Mesenchymal stem cell (in vitro differentiated cells and primary cell): Measurements from ENCODE around the gene KCNK10.

Source experiments
- DNase-seq: peaks from one replicate; pipeline ENCODE4 v3.0.0-alpha.2; 2013
- H2AFZ ChIP-seq: one replicate; pipeline ENCODE4 v1.6.1; 2013; ENCODE audit warnings: low read depth, mild to moderate bottlenecking, control low read depth, inconsistent platforms, low read length, moderate library complexity
- H2AK5ac ChIP-seq: 2 replicates; pipeline ENCODE4 v1.6.1; 2013; ENCODE audit warnings: low read length, moderate library complexity, mild to moderate bottlenecking, inconsistent platforms; ENCODE audit not compliant: severe bottlenecking
- H2BK120ac ChIP-seq: one replicate; pipeline ENCODE4 v1.6.1; 2013; ENCODE audit warnings: low read depth, mild to moderate bottlenecking, inconsistent platforms, low read length, moderate library complexity
- H2BK12ac ChIP-seq, 2 experiments: one replicate each; pipeline ENCODE4 v1.6.1; 2013; ENCODE audit warnings: inconsistent platforms in 2 of 2, low read length in 2 of 2, mild to moderate bottlenecking in 2 of 2, moderate library complexity in 2 of 2, control low read depth in 1 of 2
- H2BK15ac ChIP-seq: one replicate; pipeline ENCODE4 v1.6.1; 2013; ENCODE audit warnings: mild to moderate bottlenecking, low read depth, inconsistent platforms; ENCODE audit not compliant: poor library complexity, severe bottlenecking
- H2BK5ac ChIP-seq: 2 replicates; pipeline ENCODE4 v1.6.1; 2013; ENCODE audit warnings: low read depth, mild to moderate bottlenecking, low read length, control low read depth, inconsistent platforms; ENCODE audit not compliant: poor library complexity, severe bottlenecking
- H3K14ac ChIP-seq, 2 experiments: one replicate each; pipeline ENCODE4 v1.6.1; 2013; ENCODE audit warnings: inconsistent platforms in 2 of 2, low read length in 2 of 2, control low read depth in 1 of 2, mild to moderate bottlenecking in 1 of 2, moderate library complexity in 1 of 2
- H3K18ac ChIP-seq, 2 experiments: one replicate each; pipeline ENCODE4 v1.6.1; 2013; ENCODE audit warnings: inconsistent platforms in 2 of 2, low read length in 2 of 2, control low read depth in 1 of 2, low read depth in 1 of 2, mild to moderate bottlenecking in 1 of 2
- H3K23ac ChIP-seq, 2 experiments: one replicate each; pipeline ENCODE4 v1.6.1; 2013; ENCODE audit warnings: inconsistent platforms in 2 of 2, low read length in 2 of 2, mild to moderate bottlenecking in 2 of 2, moderate library complexity in 2 of 2, control low read depth in 1 of 2
- H3K27ac ChIP-seq: 2 replicates; pipeline ENCODE4 v1.5.1; 2013; ENCODE audit warnings: mild to moderate bottlenecking, moderate library complexity, low read length, control low read depth, inconsistent platforms; ENCODE audit not compliant: poor library complexity, severe bottlenecking
- H3K27me3 ChIP-seq, 2 experiments: 2 replicates each; pipeline versions ENCODE4 v1.6.1 to v1.7.0; 2013; ENCODE audit warnings: low read length in 2 of 2, mild to moderate bottlenecking in 2 of 2, moderate library complexity in 2 of 2, control low read depth in 1 of 2, inconsistent platforms in 1 of 2; ENCODE audit not compliant: control insufficient read depth in 1 of 2, insufficient read depth in 1 of 2
- H3K36me3 ChIP-seq, 2 experiments: 2 replicates each; pipeline versions ENCODE4 v1.6.1 to v1.7.0; 2013; ENCODE audit warnings: low read length in 2 of 2, control low read depth in 1 of 2, inconsistent platforms in 1 of 2, low read depth in 1 of 2, mild to moderate bottlenecking in 1 of 2; ENCODE audit not compliant: insufficient read depth in 2 of 2, control insufficient read depth in 1 of 2
- H3K4ac ChIP-seq, 2 experiments: one replicate each; pipeline ENCODE4 v1.6.1; 2013; ENCODE audit warnings: inconsistent platforms in 2 of 2, low read length in 2 of 2, mild to moderate bottlenecking in 2 of 2, moderate library complexity in 2 of 2, control low read depth in 1 of 2, low read depth in 1 of 2
- H3K4me1 ChIP-seq: 2 replicates; pipeline ENCODE4 v1.6.1; 2013; ENCODE audit warnings: low read depth, low read length, control low read depth; ENCODE audit not compliant: control insufficient read depth, insufficient read depth
- H3K4me2 ChIP-seq: 2 replicates; pipeline ENCODE4 v1.6.1; 2013; ENCODE audit warnings: low read length, mild to moderate bottlenecking, inconsistent platforms; ENCODE audit not compliant: poor library complexity, severe bottlenecking
- H3K4me3 ChIP-seq, 2 experiments: 2 replicates each; pipeline versions ENCODE4 v1.5.1 to v1.7.0; 2013; ENCODE audit warnings: low read length in 2 of 2, mild to moderate bottlenecking in 2 of 2, control low read depth in 1 of 2, low read depth in 1 of 2; ENCODE audit not compliant: insufficient read depth in 1 of 2
- H3K79me1 ChIP-seq: replicated peaks from 2 replicates; pipeline ENCODE4 v1.6.1; 2013; ENCODE audit warnings: mild to moderate bottlenecking, control low read depth, low read length, inconsistent platforms; ENCODE audit not compliant: poor library complexity, severe bottlenecking
- H3K9ac ChIP-seq: 2 replicates; pipeline ENCODE4 v1.7.0; 2013; ENCODE audit warnings: mild to moderate bottlenecking, low read length, moderate library complexity
- H3K9me3 ChIP-seq: 2 replicates; pipeline ENCODE4 v1.7.0; 2013; ENCODE audit warnings: mild to moderate bottlenecking, low read length; ENCODE audit not compliant: control insufficient read depth
- H4K8ac ChIP-seq: one replicate; pipeline ENCODE4 v1.6.1; 2013; ENCODE audit warnings: inconsistent platforms, mild to moderate bottlenecking, low read length, moderate library complexity
- H4K91ac ChIP-seq: one replicate; pipeline ENCODE4 v1.6.1; 2013; ENCODE audit warnings: mild to moderate bottlenecking, low read length, inconsistent platforms
- WGBS: methylation state at CpG from one replicate; pipeline ENCODE4 v1.1.7; 2013; ENCODE audit warnings: mixed read lengths; 5-methylcytosine and 5-hydroxymethylcytosine counted together

Gene KCNK10

GRCh38 chr14:88297306-88297705 lies 25.8 kb downstream of the KCNK10 start:
- Histone ChIP-seq H4K91ac (no peak overlapping the region), H3K27ac (no peak overlapping the region), H3K9ac (no peak overlapping the region), H2BK5ac (no peak overlapping the region), H3K4me2 (no peak overlapping the region), H2BK15ac (no peak overlapping the region), H2AFZ (no peak overlapping the region), H3K27me3 (peaks cover 0 to 2% of the 10 kb centered on the region in 2 experiments), H3K36me3 (no peaks in the 10 kb centered on the region), H3K9me3 (no peaks in the 10 kb centered on the region), H3K4ac (no peak overlapping the region), H3K4me3 (no peak overlapping the region), H3K23ac (no peak overlapping the region), H3K79me1 (no peaks in the 10 kb centered on the region), H3K18ac (no peak overlapping the region), H2AK5ac (no peak overlapping the region), H3K14ac (no peak overlapping the region), H2BK12ac (no peak overlapping the region), H3K4me1 (no peaks in the 10 kb centered on the region), H4K8ac (no peak overlapping the region), H2BK120ac (no peak overlapping the region)
- WGBS = 63% methylated on average over 5 of the region's 5 CpGs
- DNase-seq = no peak

GRCh38 chr14:88296351-88296750 lies 26.7 kb downstream of the KCNK10 start:
- DNase-seq = no peak
- Histone ChIP-seq H4K91ac (no peak overlapping the region), H2AK5ac (no peak overlapping the region), H3K27me3 (peaks cover 0 to 2% of the 10 kb centered on the region in 2 experiments), H3K27ac (no peak overlapping the region), H3K36me3 (no peaks in the 10 kb centered on the region), H3K4me3 (no peak overlapping the region), H2BK12ac (no peak overlapping the region), H2BK15ac (no peak overlapping the region), H3K9ac (no peak overlapping the region), H3K4ac (no peak overlapping the region), H3K4me1 (no peaks in the 10 kb centered on the region), H3K79me1 (no peaks in the 10 kb centered on the region), H2AFZ (no peak overlapping the region), H4K8ac (no peak overlapping the region), H2BK120ac (no peak overlapping the region), H3K18ac (no peak overlapping the region), H3K23ac (no peak overlapping the region), H2BK5ac (no peak overlapping the region), H3K4me2 (no peak overlapping the region), H3K14ac (no peak overlapping the region), H3K9me3 (no peaks in the 10 kb centered on the region)
- 75% methylated on average over 4 of the region's 4 CpGs for WGBS

GRCh38 chr14:88289996-88290395 lies 33.1 kb downstream of the KCNK10 start:
- Histone ChIP-seq H3K79me1 (no peaks in the 10 kb centered on the region), H3K4me2 (no peak overlapping the region), H3K27ac (no peak overlapping the region), H2AFZ (no peak overlapping the region), H3K4ac (no peak overlapping the region), H3K18ac (no peak overlapping the region), H3K14ac (no peak overlapping the region), H4K91ac (no peak overlapping the region), H3K23ac (no peak overlapping the region), H2BK5ac (no peak overlapping the region), H4K8ac (no peak overlapping the region), H3K4me3 (no peak overlapping the region), H2AK5ac (no peak overlapping the region), H2BK15ac (no peak overlapping the region), H3K36me3 (no peaks in the 10 kb centered on the region), H2BK120ac (no peak overlapping the region), H3K9me3 (no peaks in the 10 kb centered on the region), H3K4me1 (no peaks in the 10 kb centered on the region), H3K9ac (no peak overlapping the region), H2BK12ac (no peak overlapping the region), H3K27me3 (peaks cover 0 to 2% of the 10 kb centered on the region in 2 experiments)
- DNase-seq = no peak
- WGBS = 93% methylated on average over 3 of the region's 3 CpGs

- H3K27me3 ChIP-seq = peaks cover 0 to 2% of the 10 kb centered on the region in 2 experiments
- H3K4ac ChIP-seq = no peak overlapping the region
- H2AK5ac ChIP-seq = no peak overlapping the region
- H2BK120ac ChIP-seq = no peak overlapping the region
- no peak overlapping the region for H3K14ac ChIP-seq
- H2AFZ ChIP-seq = no peak overlapping the region
- no peaks in the 10 kb centered on the region for H3K9me3 ChIP-seq
- H3K9ac ChIP-seq = no peak overlapping the region
- no peak for DNase-seq
- no peaks in the 10 kb centered on the region for H3K36me3 ChIP-seq
- no peak overlapping the region for H4K91ac ChIP-seq
- no peak overlapping the region for H3K27ac ChIP-seq
- no peak overlapping the region for H3K18ac ChIP-seq
- no peak overlapping the region for H2BK5ac ChIP-seq
- no peak overlapping the region for H3K4me3 ChIP-seq
- H3K4me1 ChIP-seq = no peaks in the 10 kb centered on the region
- no peak overlapping the region for H3K4me2 ChIP-seq
- H2BK12ac ChIP-seq = no peak overlapping the region
- no peak overlapping the region for H2BK15ac ChIP-seq
- H4K8ac ChIP-seq = no peak overlapping the region
- no peaks in the 10 kb centered on the region for H3K79me1 ChIP-seq
- no peak overlapping the region for H3K23ac ChIP-seq
These were observed 33.8 kb downstream of the KCNK10 start for GRCh38 chr14:88289234-88289633.
